GM12878 (cell line): ENCODE measurements around the gene DALRD3. TPM values are rescaled to one million over a fixed set of nuclear protein-coding genes. Genes with fewer than 3 reads are reported as not detected.

Source experiments
- ATAC-seq: fragments of 200-7000 bp; cut with Tn5 transposase; 3 replicates; pipeline ENCODE4 v1.9.1; 2020; ENCODE audit warnings: mild to moderate bottlenecking, moderate library complexity
- BruUV-seq: library from RNA; stranded (reverse); fragments of 400-500 nt; replicated peaks from 2 replicates; lab custom pipeline; 2021; lab: Mats Ljungman, UMichigan
- CTCF ChIA-PET: fragments of 300-600 bp; sonication (Branson Sonifier 250); formaldehyde crosslinking; extraction: SDS; loops from one replicate; lab custom pipeline; 2021; ENCODE audit warnings: inconsistent platforms; lab: Yijun Ruan, JAX
- POLR2A ChIA-PET: fragments of 350-600 bp; formaldehyde crosslinking; extraction: SDS; loops from one replicate; lab custom pipeline; 2021; ENCODE audit warnings: inconsistent platforms; lab: Charles Lee
- RAD21 ChIA-PET: fragments of 300-600 bp; sonication (Branson Sonifier 250); formaldehyde crosslinking; loops from one replicate; lab custom pipeline; 2023; ENCODE audit warnings: antibody characterized with exemption; ENCODE audit not compliant: unreplicated experiment; lab: Charles Lee
- SMC1A ChIA-PET: fragments of 300-600 bp; sonication (Branson Sonifier 250); formaldehyde crosslinking; loops from one replicate; lab custom pipeline; 2023; ENCODE audit not compliant: unreplicated experiment, uncharacterized antibody; lab: Charles Lee
- DNase-seq: peaks from one replicate; pipeline ENCODE4 v3.0.0-alpha.2; 2011; ENCODE audit warnings: low read depth, low spot score
- FAIRE-seq: peaks from 3 replicates; lab custom pipeline; 2011; peaks lifted over from hg19 to GRCh38; lab: Jason Lieb, UNC
- H2AFZ ChIP-seq: 2 replicates; pipeline ENCODE4 v1.6.0; 2011; ENCODE audit warnings: low read depth, low read length, control low read depth; ENCODE audit not compliant: control insufficient read depth
- H3K27ac ChIP-seq: 2 replicates; pipeline ENCODE4 v1.5.1; 2011; ENCODE audit warnings: control low read depth; ENCODE audit not compliant: control insufficient read depth, insufficient read depth
- H3K27me3 ChIP-seq, 2 experiments: replicated peaks in 1 of 2; 2 replicates each; pipeline versions ENCODE4 v1.6.0 to v1.6.1; 2011; ENCODE audit warnings: low read length in 1 of 2; ENCODE audit not compliant: control insufficient read depth in 2 of 2, insufficient read depth in 2 of 2
- H3K36me3 ChIP-seq, 2 experiments: 2 replicates each; pipeline ENCODE4 v1.5.1; 2011; ENCODE audit warnings: low read length in 1 of 2; ENCODE audit not compliant: control insufficient read depth in 2 of 2, insufficient read depth in 2 of 2
- H3K4me1 ChIP-seq: 2 replicates; pipeline ENCODE4 v1.6.1; 2011; ENCODE audit warnings: mild to moderate bottlenecking, low read length, moderate library complexity, mixed read lengths; ENCODE audit not compliant: control insufficient read depth, insufficient read depth
- H3K4me2 ChIP-seq: 2 replicates; pipeline ENCODE4 v1.6.0; 2011; ENCODE audit warnings: control low read depth; ENCODE audit not compliant: control insufficient read depth, insufficient read depth
- H3K4me3 ChIP-seq: fragments of 200-600 bp; sonication (generic); 2 replicates; pipeline ENCODE4 v1.5.1; 2016
- H3K79me2 ChIP-seq: 2 replicates; pipeline ENCODE4 v1.6.0; 2011; ENCODE audit warnings: low read length; ENCODE audit not compliant: control insufficient read depth, insufficient read depth
- H3K9ac ChIP-seq: 2 replicates; pipeline ENCODE4 v1.8.0; 2011; ENCODE audit warnings: low read length, control low read depth, mixed read lengths; ENCODE audit not compliant: control insufficient read depth, insufficient read depth
- H3K9me3 ChIP-seq: replicated peaks from 3 replicates; pipeline ENCODE4 v1.5.1; 2011; ENCODE audit warnings: mild to moderate bottlenecking, low read length; ENCODE audit not compliant: control insufficient read depth, insufficient read depth
- H4K20me1 ChIP-seq: 2 replicates; pipeline ENCODE4 v1.6.0; 2011; ENCODE audit not compliant: control insufficient read depth, insufficient read depth
- NR2C1 ChIP-seq: fragments of 450-650 bp; IDR thresholded peaks from 2 replicates; pipeline ENCODE4 v1.6.1; 2017; ENCODE audit warnings: antibody characterized with exemption, mild to moderate bottlenecking, moderate library complexity
- POLR2A ChIP-seq: IDR thresholded peaks from 2 replicates; pipeline ENCODE4 v1.6.1; 2011; ENCODE audit warnings: low read depth, mild to moderate bottlenecking, low read length
- POU2F2 ChIP-seq: IDR thresholded peaks from 3 replicates; pipeline ENCODE4 v1.6.1; 2011; ENCODE audit warnings: low read depth, mild to moderate bottlenecking, low read length, borderline replicate concordance
- RBBP5 ChIP-seq: fragments of 200-600 bp; sonication (generic); conservative IDR thresholded peaks from 2 replicates; pipeline ENCODE4 v1.6.1; 2016
- RCOR1 ChIP-seq: conservative IDR thresholded peaks from 2 replicates; pipeline ENCODE4 v1.6.1; 2012; ENCODE audit warnings: low read depth, low read length, improper control_type of control experiment
- RFX5 ChIP-seq: IDR thresholded peaks from 2 replicates; pipeline ENCODE4 v1.6.1; 2011; ENCODE audit warnings: low read depth, low read length, improper control_type of control experiment
- TAF1 ChIP-seq: IDR thresholded peaks from 2 replicates; pipeline ENCODE4 v1.6.1; 2011; ENCODE audit warnings: mild to moderate bottlenecking, low read depth, low read length, borderline replicate concordance
- ZNF207 ChIP-seq: fragments of 450-650 bp; IDR thresholded peaks from 2 replicates; pipeline ENCODE4 v1.6.1; 2014; ENCODE audit warnings: antibody characterized with exemption, mild to moderate bottlenecking, borderline replicate concordance
- WGBS: methylation state at CpG from one replicate; pipeline ENCODE4 v1.1.6; 2016; ENCODE audit warnings: low lambda C conversion rate; ENCODE audit not compliant: insufficient replicate concordance, insufficient coverage; ENCODE audit errors: missing lambda C conversion rate; 5-methylcytosine and 5-hydroxymethylcytosine counted together
- in situ Hi-C: fragments of 300-500 bp; cut with MboI; formaldehyde crosslinking; loops from 9 replicates; pipeline ENCODE4 v1.14.3; 2018; ENCODE audit warnings: mixed read lengths
- intact Hi-C: fragments of 100-400 bp; cut with micrococcal nuclease; formaldehyde crosslinking; loops from one replicate; pipeline ENCODE4 v1.14.2; 2022; ENCODE audit not compliant: unreplicated experiment
- polyA plus RNA-seq, 11 experiments: library from polyadenylated mRNA; depleted of rRNA in 4 of 11; unstranded in 6 of 11; stranded (reverse) in 5 of 11; fragments of >200 nt; fragmentation: Nextera tagmentation in 4 of 11; fragmentation: Illumina TruSeq in 1 of 11; extraction: Ambion mirVana in 4 of 11; extraction: Trizol in 1 of 11; gene quantifications; 1 replicate in 1 of 11; 2 replicates in 10 of 11; pipeline versions ENCODE4 v1.2.1 to v1.2.3, GENCODE V29; 2011 to 2016; ENCODE audit warnings: inconsistent platforms in 2 of 11, missing spikeins in 2 of 11, low read depth in 1 of 11
- total RNA-seq, 4 experiments: library from RNA; depleted of rRNA in 3 of 4; stranded (reverse); fragments of >200 nt in 3 of 4; fragmentation: Illumina TruSeq in 1 of 4; extraction: Trizol in 1 of 4; gene quantifications; 2 replicates each; pipeline versions ENCODE4 v1.2.1 to v1.2.3, GENCODE V29; 2013 to 2021
- TF ChIP-seq, protein P1 (sequence below): fragments of 450-650 bp; IDR thresholded peaks from 2 replicates; pipeline ENCODE4 v1.6.1; 2016; ENCODE audit warnings: mild to moderate bottlenecking
- TF ChIP-seq, protein P2 (sequence below): fragments of 450-650 bp; conservative IDR thresholded peaks from 2 replicates; pipeline ENCODE4 v1.6.1; 2017; ENCODE audit warnings: mild to moderate bottlenecking, moderate library complexity
- TF ChIP-seq, protein P3 (sequence below): IDR thresholded peaks from 2 replicates; pipeline ENCODE4 v1.6.1; 2011; ENCODE audit warnings: borderline replicate concordance, low read depth, mild to moderate bottlenecking, moderate library complexity, mixed read lengths, low read length; ENCODE audit not compliant: insufficient read depth; ENCODE audit errors: extremely low read length
- TF ChIP-seq, protein P4 (sequence below): fragments of 450-650 bp; IDR thresholded peaks from 2 replicates; pipeline ENCODE4 v1.6.1; 2018; ENCODE audit warnings: mild to moderate bottlenecking, low read depth, moderate library complexity; ENCODE audit not compliant: partially characterized antibody

Gene DALRD3
- total and polyA plus RNA-seq, 10 of the 15 experiments (the other 5 are each of a cell fraction or from before 2014, with no cell fraction given), result 10.1 to 28.2 (median 21.6) TPM

DNA sequence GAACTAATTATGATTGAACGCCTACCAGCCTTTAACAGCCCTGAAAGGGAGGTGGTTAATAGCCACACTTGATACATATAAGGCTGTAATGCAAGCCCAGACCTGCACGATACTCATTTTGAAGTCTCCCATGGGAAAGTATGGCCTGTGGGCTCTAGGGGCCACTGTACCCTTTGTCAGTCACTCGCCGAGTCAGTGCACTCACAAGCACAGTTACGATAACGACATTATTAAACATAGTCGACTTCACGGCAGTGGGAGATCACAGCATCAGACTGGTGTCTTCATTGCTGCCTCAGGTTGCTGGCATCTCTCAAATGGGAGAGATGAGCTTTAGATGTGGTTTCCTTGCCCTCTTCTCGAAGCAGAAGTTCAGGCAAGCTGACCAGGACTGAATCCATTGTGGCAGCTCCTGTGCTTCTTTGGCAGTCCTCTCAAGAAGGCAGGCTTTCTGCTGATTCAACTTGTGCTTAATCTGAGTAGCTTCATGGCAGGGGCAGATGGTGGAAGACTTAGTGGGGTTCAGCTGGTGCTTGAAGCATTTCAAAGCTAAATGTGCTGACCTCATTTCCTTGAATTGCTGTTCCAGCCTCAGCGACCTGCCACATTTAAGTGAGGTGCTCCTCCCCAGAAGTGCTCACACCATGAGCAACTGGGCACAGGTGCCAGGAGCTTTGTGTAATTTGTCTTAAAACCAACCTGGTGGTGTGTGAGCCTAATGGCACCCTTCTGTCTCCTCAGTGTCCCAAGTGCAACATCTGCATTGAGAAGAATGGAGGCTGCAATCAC, 44.1 kb downstream of the DALRD3 start:
- Histone ChIP-seq H3K79me2 (no peaks in the 10 kb centered on the region), H3K4me3 (no peak overlapping the region), H3K4me1 (no peaks in the 10 kb centered on the region), H3K27ac (no peak overlapping the region), H3K9ac (no peak overlapping the region), H2AFZ (no peak overlapping the region), H3K9me3 (no peaks in the 10 kb centered on the region), H3K36me3 (peaks cover 19 to 51% of the 10 kb centered on the region in 2 experiments), H4K20me1 (no peaks in the 10 kb centered on the region), H3K27me3 (no peaks in the 10 kb centered on the region), H3K4me2 (no peak overlapping the region)
- no peak for DNase-seq
- ChIA-PET SMC1A (no interaction called here), RAD21 (no interaction called here), CTCF (interaction anchor here (0.6 to 2.7 kb wide), 3 partner anchors 12 to 551 kb away, joined by 3 to 14 read pairs (median 5); no protein-coding TSS in a partner anchor), POLR2A (interaction anchor here (0.7 to 1.2 kb wide), 2 partner anchors 9 to 123 kb away, joined by 3 read pairs; no protein-coding TSS in a partner anchor)
- no peak for FAIRE-seq
- ATAC-seq, result no peak
- in situ Hi-C loops, result no loop called here
- TF ChIP-seq POU2F2 (no peak), TAF1 (no peak), ZNF207 (no peak), NR2C1 (no peak), RCOR1 (no peak), RFX5 (no peak), RBBP5 (no peak), POLR2A (no peak)
- TF ChIP-seq, protein P1, sequence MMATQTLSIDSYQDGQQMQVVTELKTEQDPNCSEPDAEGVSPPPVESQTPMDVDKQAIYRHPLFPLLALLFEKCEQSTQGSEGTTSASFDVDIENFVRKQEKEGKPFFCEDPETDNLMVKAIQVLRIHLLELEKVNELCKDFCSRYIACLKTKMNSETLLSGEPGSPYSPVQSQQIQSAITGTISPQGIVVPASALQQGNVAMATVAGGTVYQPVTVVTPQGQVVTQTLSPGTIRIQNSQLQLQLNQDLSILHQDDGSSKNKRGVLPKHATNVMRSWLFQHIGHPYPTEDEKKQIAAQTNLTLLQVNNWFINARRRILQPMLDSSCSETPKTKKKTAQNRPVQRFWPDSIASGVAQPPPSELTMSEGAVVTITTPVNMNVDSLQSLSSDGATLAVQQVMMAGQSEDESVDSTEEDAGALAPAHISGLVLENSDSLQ, result no peak
- TF ChIP-seq, protein P2, sequence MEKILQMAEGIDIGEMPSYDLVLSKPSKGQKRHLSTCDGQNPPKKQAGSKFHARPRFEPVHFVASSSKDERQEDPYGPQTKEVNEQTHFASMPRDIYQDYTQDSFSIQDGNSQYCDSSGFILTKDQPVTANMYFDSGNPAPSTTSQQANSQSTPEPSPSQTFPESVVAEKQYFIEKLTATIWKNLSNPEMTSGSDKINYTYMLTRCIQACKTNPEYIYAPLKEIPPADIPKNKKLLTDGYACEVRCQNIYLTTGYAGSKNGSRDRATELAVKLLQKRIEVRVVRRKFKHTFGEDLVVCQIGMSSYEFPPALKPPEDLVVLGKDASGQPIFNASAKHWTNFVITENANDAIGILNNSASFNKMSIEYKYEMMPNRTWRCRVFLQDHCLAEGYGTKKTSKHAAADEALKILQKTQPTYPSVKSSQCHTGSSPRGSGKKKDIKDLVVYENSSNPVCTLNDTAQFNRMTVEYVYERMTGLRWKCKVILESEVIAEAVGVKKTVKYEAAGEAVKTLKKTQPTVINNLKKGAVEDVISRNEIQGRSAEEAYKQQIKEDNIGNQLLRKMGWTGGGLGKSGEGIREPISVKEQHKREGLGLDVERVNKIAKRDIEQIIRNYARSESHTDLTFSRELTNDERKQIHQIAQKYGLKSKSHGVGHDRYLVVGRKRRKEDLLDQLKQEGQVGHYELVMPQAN, result no peak
- TF ChIP-seq, protein P3, sequence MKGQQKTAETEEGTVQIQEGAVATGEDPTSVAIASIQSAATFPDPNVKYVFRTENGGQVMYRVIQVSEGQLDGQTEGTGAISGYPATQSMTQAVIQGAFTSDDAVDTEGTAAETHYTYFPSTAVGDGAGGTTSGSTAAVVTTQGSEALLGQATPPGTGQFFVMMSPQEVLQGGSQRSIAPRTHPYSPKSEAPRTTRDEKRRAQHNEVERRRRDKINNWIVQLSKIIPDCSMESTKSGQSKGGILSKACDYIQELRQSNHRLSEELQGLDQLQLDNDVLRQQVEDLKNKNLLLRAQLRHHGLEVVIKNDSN, result no peak
- TF ChIP-seq, protein P4, sequence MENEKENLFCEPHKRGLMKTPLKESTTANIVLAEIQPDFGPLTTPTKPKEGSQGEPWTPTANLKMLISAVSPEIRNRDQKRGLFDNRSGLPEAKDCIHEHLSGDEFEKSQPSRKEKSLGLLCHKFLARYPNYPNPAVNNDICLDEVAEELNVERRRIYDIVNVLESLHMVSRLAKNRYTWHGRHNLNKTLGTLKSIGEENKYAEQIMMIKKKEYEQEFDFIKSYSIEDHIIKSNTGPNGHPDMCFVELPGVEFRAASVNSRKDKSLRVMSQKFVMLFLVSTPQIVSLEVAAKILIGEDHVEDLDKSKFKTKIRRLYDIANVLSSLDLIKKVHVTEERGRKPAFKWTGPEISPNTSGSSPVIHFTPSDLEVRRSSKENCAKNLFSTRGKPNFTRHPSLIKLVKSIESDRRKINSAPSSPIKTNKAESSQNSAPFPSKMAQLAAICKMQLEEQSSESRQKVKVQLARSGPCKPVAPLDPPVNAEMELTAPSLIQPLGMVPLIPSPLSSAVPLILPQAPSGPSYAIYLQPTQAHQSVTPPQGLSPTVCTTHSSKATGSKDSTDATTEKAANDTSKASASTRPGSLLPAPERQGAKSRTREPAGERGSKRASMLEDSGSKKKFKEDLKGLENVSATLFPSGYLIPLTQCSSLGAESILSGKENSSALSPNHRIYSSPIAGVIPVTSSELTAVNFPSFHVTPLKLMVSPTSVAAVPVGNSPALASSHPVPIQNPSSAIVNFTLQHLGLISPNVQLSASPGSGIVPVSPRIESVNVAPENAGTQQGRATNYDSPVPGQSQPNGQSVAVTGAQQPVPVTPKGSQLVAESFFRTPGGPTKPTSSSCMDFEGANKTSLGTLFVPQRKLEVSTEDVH, result no peak
- 95% methylated on average over 10 of the region's 10 CpGs for WGBS
- BruUV-seq, result no TSS peak
- intact Hi-C loops, result no loop called here
